ENCODE results near the gene ANKRD13B. TPM values are rescaled to one million over a fixed set of nuclear protein-coding genes. Genes with fewer than 3 reads are reported as not detected.

Gene ANKRD13B
- total RNA-seq, 1 experiment from 2014 or later = 45.5 TPM

GRCh38 chr17:29648005-29648404, 55.1 kb downstream of the ANKRD13B start:
- Mint-ChIP-seq H3K4me3 (no peak overlapping the region), H3K9me3 (no peaks in the 10 kb centered on the region), H3K27me3 (ENCODE audit: low read depth) (no peaks in the 10 kb centered on the region), H3K36me3 (peaks cover 2% of the 10 kb centered on the region; the same call in 1 of the 2 replicates), H3K27ac (no peak overlapping the region), H3K4me1 (no peaks in the 10 kb centered on the region)
- ATAC-seq (no peak), DNase-seq (ENCODE audit: low spot score) (no peak)
- CTCF ChIA-PET = interaction anchor here (1.3 kb wide), 1 partner anchor 9 kb away, joined by 5 read pairs; no protein-coding TSS in a partner anchor
- TF ChIP-seq PREB (CRISPR knock-in tag; IDR thresholded peaks at IDR 0.05; ENCODE audit: borderline replicate concordance) (no peak), ZNF396 (CRISPR knock-in tag; IDR thresholded peaks at IDR 0.05; ENCODE audit: borderline replicate concordance) (no peak), ATF6 (CRISPR knock-in tag; IDR thresholded peaks at IDR 0.05) (no peak), ZNF121 (CRISPR knock-in tag; IDR thresholded peaks at IDR 0.05) (no peak), GABPB1 (CRISPR knock-in tag; IDR thresholded peaks at IDR 0.05) (no peak), CREB1 (CRISPR knock-in tag; IDR thresholded peaks at IDR 0.05) (no peak)
- POLR2A ChIA-PET = no interaction called here

- no peaks in the 10 kb centered on the region for H3K9me3 Mint-ChIP-seq
- ChIA-PET POLR2A (no interaction called here), CTCF (interaction anchor here (1.5 kb wide), 1 partner anchor 10 kb away, joined by 5 read pairs; no protein-coding TSS in a partner anchor)
Measured at GRCh38 chr17:29649359-29649758, 56.4 kb downstream of the ANKRD13B start.

More at GRCh38 chr17:29649359-29649758, 56.4 kb downstream of the ANKRD13B start:
- ATAC-seq = no peak
- DNase-seq (ENCODE audit: low spot score) = no peak
- Mint-ChIP-seq H3K36me3 (peaks cover 2% of the 10 kb centered on the region; the same call in 1 of the 2 replicates), H3K27ac (no peak overlapping the region), H3K4me3 (no peak overlapping the region), H3K27me3 (ENCODE audit: low read depth) (no peaks in the 10 kb centered on the region), H3K4me1 (no peaks in the 10 kb centered on the region)
- TF ChIP-seq MXD4 (CRISPR knock-in tag; IDR thresholded peaks at IDR 0.05; ENCODE audit: borderline replicate concordance) (no peak), HMGXB4 (CRISPR knock-in tag; IDR thresholded peaks at IDR 0.05) (no peak), ERG (CRISPR knock-in tag; IDR thresholded peaks at IDR 0.05) (no peak), STAT6 (CRISPR knock-in tag; conservative IDR thresholded peaks at IDR 0.05; ENCODE audit: low read depth) (no peak), TP53 (CRISPR knock-in tag; IDR thresholded peaks at IDR 0.05) (no peak)

Data from WTC11 (cell line).